ENCODE results near the gene C19orf25.
"Not testable (repeated sequence)": the region's sequence is repeated elsewhere in the genome, so short reads cannot be mapped to it uniquely, and the experiment has no call there.

The C19orf25 gene

DNA sequence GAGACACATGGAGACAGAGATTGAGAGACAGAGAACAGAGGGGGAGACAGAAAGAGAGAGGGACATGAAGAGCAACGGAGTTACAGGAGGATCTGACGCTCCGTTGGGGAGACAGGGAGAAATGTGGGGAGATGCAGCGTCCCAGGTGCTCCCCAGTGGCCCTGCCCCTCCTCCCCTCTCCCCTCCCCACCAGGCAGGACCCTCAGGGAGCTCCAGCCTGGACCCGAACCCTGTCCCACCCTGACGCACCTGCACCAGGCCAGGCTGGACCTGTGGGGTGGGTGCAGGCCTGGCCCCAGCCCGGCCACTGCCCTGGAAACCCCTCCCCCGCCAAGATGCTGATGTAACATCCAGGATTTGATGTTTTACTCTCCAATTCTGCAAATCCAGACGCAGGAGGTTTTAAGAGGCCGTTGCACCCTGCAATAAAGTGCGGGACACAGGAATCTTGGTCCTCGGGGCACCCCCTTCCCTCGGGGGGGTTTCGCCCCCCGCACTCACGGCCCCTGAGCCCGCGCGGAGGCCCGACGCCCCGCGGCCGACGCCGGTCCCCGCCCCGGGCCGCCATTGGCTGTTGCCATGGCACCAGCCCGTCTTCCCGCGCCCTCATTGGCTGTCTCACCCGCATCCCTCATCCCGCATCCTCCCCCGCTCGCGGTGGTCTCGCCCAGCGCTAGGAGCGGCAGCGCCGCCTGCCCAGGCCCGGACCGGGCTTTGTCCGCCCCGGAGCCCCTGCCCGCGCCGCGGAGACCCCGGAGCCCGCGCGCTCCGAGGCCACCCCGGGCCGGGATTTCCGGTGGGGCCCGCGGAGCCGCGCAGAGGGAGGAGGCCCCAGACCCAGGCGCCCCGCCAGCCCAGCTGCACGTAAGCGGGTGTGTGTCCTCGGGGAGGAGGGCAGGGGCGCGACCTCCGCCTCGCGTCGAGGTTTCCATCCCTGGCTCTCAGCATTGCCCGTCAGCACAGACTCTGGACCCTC, 29.3 kb downstream of the C19orf25 start, which contains the start of gene APC2:
TSS of gene APC2 (plus strand) at position 655 of the 976 bp plus-strand sequence. CDS start 2,881 bp downstream, outside the sequence.
- no peak for DNase-seq (ENCODE audit: low read depth in 2 of 2, low spot score in 1 of 2)

DNA sequence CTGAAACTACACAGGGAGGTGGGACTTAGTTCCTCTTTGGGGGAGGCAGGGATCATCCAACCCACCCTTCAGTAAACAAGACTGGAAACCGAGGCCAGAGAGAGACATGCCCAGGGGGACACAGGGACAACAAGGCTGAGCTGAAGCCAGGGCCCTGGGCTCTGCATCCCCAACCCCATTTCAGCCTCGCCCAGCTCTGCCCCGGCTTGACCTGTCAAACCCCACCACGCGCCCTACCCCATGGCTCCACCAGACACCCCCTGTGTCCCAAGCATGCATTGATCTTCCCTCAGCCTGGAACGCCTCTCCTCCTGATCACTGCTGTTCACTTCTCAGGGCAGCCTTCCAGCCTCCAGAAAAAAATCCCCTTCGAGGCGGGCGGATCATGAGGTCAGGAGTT, 31.1 kb downstream of the C19orf25 start:
- DNase-seq (ENCODE audit: low read depth in 2 of 2, low spot score in 1 of 2) = no peak

GRCh38 chr19:1447504-1447903, 31.5 kb downstream of the C19orf25 start:
- no peak for DNase-seq (ENCODE audit: low read depth in 2 of 2, low spot score in 1 of 2)

DNA sequence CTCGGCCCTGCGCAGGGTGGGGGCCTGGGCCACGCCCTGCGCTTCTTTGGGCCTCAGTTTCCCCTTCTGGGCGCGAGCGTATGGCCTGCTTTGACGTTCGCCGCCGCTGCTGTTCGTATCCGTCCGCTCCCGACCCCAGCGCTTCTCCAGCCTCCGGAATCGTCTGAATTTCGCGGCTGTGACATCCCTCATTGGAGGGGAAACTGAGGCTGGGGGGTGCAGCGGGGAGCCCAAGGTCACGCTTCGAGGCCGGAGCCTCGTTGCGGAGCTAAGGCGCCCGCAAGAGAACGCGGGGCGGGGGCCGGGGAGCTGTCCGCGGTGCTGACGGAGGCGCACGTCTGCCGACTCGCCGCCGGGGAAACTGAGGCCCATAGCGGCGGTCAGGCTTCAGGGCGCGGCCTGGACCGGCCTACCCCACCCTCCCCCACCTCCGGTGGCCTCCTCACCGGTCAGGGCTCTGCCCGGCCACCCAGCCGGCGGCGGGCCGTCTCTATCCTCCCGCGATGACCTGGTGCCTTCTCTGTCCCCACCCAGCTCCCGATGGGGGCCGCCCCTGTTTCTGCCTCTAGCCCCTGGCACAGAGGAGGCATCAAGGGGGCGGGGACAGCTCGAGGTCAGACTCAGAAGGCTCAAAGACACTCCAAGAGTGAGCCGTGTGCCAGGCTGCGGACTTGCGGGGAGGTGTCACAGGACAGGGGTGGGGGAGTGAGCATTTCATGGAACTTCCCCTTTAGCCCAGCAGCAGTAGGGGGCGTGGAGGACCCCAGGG, 32.1 kb downstream of the C19orf25 start:
- no peak for DNase-seq (ENCODE audit: low read depth in 2 of 2, low spot score in 1 of 2)

DNA sequence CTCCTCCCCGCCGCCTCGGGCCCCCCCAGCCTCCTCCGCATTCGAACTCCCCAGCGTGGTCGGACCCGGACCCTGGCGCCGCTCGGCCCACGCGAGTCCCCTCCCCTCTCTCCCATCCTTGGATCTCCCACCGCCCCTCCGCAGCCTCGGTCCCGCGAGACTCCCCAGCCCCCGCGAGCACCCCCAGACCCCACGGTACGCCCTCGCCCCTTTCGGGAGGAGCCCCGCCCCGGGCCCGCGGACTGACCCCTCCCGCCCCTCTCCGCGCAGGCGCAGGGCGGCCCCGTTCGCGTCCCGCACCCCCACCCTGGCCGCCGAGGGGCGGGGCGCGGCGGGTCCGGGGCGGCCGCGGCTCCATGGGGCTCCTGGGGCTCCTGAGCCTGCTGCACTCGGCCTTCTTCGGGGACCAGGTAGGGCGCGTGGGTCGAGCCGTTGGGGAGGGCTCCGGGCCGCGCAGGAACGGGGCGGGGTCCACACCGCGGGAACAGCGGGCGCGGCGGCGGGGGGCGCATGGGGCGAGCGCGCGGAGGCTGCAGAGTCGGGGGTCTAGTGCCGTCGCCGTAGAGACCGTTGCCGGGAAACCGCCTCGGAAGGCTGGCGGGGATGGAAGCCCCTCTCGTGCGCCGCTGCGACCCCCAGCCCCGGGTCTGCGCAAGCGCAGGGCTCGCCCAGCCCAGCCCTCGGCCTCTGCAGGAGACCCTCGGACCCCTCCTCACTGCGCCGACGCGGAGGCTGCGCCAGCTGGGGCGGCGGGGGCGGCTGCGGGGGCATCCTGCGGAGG, 32.9 kb downstream of the C19orf25 start:
- no peak for DNase-seq (ENCODE audit: low read depth in 2 of 2, low spot score in 1 of 2)

DNA sequence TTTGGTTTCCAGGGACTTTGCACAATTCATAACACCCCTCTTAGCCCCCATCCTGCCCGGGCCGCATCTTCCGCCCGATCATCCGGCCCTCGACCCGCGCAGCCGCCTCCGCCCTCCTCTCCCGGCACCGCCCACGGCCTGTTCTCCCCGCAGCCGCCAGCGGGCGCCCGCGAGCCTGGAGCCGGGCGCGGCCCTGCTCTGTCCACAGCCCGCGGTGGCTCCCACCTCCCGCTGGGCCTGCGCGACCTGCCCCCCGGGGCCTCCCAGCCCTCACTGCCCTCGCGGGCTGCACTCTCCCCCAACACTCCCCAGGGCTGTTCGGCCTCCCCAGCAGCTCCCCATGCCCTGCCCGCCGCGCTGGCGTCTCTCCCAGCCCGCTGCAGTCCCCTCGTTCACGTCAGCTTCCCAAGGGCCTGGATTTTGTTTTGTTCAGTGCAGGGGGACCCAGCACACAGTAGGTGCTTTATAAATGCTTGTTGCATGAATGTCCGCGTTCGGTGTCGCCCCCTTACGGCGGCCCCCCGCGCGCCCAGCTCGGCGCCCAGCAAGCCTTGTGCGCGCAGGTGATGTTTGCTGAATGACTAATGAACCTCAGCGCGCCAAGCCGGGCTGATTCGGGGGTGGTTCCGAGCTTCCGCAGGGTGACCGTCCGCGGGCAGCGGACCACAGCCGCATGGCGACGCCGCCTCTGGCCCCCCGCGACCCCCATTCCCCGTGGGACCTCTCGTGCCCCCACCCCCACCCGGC, 33.7 kb downstream of the C19orf25 start:
- peak; percentile 51 to 52 for DNase-seq (ENCODE audit: low read depth in 2 of 2, low spot score in 1 of 2)

GRCh38 chr19:1441677-1442438, 37.2 kb downstream of the C19orf25 start:
- no peak for DNase-seq (ENCODE audit: low read depth in 2 of 2, low spot score in 1 of 2)

- no peak for DNase-seq (ENCODE audit: low read depth in 2 of 2, low spot score in 1 of 2)
Observed at GRCh38 chr19:1441022-1441426, 38.0 kb downstream of the C19orf25 start.

DNA sequence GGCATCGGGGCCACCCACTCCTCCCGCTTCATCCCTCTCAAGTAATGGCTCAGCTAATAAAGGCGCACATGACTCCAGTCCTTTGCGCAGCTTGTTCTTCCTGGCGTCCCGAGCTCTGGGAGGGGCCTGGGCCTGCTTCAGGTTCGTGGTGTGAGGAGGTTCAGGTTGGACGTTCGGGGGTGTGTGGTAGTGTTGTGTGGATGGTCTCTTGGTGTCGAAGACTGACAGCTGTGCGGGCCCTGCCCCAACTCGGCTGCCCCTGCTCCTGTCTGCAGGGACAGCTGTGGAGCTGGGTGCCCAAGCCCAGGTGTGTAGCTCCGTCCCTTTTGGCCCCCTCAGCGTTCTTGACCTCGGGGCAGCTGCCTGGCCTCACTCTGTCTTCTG, 38.6 kb downstream of the C19orf25 start:
- DNase-seq (ENCODE audit: low read depth in 2 of 2, low spot score in 1 of 2) = no peak

- DNase-seq (ENCODE audit: low read depth in 2 of 2, low spot score in 1 of 2) = not testable (repeated sequence)
Observed at GRCh38 chr19:1439525-1440417, 39.2 kb downstream of the C19orf25 start.

GRCh38 chr19:1438933-1439354, 40.1 kb downstream of the C19orf25 start:
- DNase-seq (ENCODE audit: low read depth in 2 of 2, low spot score in 1 of 2) = no peak

DNA sequence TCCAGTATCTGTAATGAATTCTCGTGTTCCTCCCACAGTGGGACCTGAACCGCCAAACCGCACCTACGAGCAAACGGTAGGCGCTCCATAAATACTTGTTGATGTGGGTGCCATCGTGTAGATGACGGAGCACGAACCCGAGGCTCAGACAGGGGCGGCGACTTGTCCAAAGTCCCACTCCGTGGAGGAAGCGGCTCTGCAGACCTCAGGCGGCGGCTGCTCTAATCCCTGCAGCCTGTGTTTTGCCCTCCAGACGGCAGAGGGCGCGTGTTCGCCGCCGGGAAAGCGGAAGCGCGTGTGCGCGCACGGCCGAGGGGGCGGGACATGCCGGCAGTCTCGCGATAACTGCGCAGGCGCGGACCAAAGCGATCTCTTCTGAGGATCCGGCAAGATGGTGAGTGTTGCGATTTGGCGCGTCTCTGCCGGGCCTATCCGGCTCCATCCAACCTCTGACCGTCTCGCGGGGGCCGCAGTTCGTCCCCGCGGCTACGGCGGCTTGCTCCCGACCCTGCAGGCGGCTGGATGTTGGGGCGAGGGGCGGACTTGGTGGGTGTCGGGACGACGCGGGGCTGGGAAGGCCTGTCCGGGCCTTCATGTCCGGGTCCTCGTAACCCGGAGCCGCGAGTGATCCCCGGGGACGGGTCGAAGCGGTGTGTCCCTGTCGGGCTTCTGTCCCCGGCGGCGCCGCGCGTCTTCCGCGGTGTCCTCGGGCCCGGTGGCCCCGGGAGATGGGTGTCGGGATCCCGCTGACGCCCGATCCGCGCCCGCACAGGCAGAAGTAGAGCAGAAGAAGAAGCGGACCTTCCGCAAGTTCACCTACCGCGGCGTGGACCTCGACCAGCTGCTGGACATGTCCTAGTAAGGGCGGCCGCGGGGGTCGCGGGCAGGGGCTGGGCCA, 40.7 kb downstream of the C19orf25 start, which contains the start of gene RPS15:
TSS of gene RPS15 (plus strand) at position 362 of the 898 bp plus-strand sequence. CDS start at position 392, 30 bp downstream.
- peak; percentile 93 to 95 for DNase-seq (ENCODE audit: low read depth in 2 of 2, low spot score in 1 of 2)

DNA sequence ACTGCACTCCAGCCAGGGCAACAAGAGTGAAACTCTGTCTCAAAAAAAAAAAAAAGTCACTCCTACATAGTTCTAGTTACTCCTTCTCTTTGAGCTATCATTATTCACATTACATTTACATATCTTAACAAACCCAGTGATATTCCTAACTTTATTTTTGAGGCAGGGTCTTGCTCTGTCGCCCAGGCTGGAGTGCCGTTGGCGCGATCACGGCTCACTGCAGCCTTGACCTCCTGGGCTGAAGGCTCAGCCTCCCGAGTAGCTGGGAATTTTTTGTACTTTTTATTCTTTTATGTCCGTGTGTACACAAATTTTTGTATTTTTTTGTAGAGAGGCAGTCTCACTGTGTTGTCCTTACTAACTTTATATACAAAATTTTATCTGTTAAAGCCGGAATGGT, 41.4 kb downstream of the C19orf25 start:
- DNase-seq (ENCODE audit: low read depth in 2 of 2, low spot score in 1 of 2) = no peak

DNA sequence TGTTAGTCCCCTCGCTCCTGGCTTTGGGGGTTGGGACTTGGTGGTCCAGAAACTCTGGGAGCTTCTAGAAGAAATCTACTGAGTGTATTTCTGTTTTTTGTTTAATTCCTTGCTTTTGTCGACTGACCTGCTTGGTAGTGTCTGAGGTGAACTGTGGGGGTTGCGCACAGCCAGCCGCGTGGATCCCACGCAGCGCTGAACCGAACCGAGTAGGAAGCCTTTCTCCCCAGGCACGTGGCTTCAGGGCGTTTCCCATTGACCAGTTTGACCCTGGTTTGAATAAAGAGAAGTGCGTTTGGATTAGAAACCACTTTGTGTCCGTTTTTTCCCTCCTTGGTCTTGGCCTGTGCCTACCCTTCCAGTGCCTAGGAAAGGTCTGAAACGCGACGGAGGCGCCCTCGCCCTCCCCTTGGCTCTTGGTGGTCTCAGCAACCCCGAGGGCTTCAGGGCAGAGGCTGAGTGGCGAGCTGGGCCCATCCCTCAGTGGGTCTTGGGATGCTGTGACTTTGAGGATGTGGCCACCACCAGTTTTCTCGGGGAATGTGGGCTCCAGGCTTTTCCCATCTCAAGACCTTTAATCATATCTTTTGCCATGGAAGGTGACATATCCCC, 43.5 kb downstream of the C19orf25 start:
- DNase-seq (ENCODE audit: low read depth in 2 of 2, low spot score in 1 of 2) = no peak

DNA sequence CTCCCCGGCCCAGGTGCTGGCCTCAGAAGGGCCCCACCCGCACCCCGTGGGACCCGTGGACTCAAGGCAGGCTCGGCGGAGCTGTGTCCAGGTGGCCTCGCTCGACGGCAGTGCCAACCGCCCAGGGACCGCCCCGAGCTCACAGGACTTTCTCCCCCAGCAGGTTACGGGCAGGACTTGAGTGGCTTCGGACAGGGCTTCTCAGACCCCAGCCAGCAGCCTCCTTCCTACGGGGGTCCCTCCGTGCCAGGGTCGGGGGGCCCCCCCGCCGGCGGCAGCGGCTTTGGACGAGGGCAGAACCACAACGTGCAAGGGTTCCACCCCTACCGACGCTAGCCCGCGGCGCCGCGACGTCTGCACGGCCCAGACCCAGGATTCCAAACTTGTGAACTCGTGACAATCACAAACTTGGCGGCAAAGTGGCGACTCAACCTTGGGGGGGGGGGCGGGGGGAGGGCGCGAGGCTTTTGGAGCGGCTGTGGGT, 44.4 kb downstream of the C19orf25 start:
- DNase-seq (ENCODE audit: low read depth in 2 of 2, low spot score in 1 of 2) = no peak

DNA sequence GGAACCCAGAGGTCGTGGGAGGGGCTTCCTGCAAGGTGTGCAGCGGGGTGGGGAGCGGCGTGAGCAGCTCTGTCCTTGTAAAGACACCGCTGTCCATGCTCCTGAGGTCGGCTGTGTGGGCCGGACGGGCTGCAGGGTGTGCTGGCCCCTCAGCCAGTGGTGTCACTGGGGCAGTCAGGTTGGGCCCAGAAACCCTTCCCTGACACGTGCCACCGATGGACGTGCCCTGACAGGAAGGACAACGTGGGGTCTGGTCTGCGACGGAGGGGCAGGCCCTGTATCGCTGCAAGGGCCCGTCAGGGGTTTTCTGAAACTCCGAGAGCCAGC, 45.0 kb downstream of the C19orf25 start:
- DNase-seq (ENCODE audit: low read depth in 2 of 2, low spot score in 1 of 2) = no peak

Data from stimulated activated CD8-positive, alpha-beta memory T cell treated with anti-CD3 and anti-CD28 coated beads, Interleukin-4, amount 100 ng/mL, for 1 hour (primary cell).